ENCODE results near the gene TMPRSS3.

GRCh38 chr21:42332557-42333317 lies 63.1 kb downstream of the TMPRSS3 start:
- TF ChIP-seq CTCF (IDR thresholded peaks at IDR 0.05): no peak
- TF ChIP-seq NFIC (IDR thresholded peaks at IDR 0.05; ENCODE audit: borderline replicate concordance): no peak
- no peak for TF ChIP-seq CHD2 (IDR thresholded peaks at IDR 0.05; ENCODE audit: low read length, partially characterized antibody)
- TF ChIP-seq YY1 (IDR thresholded peaks at IDR 0.05; ENCODE audit: low read depth): no peak
- no peak for TF ChIP-seq RCOR1 (IDR thresholded peaks at IDR 0.05; ENCODE audit: low read length)
